GM23338 (cell line): ENCODE results near the gene KRT33B.

Experiments
- CREB1 ChIP-seq: fragments of 250-450 bp; sonication (Bioruptor Pico); IDR thresholded peaks from 2 replicates; pipeline ENCODE4 v1.5.0; 2020; ENCODE audit warnings: low read depth, mild to moderate bottlenecking, moderate library complexity
- EZH2 ChIP-seq: fragments of 200-600 bp; sonication (generic); IDR thresholded peaks from one replicate; pipeline ENCODE4 v1.8.0; 2017; ENCODE audit warnings: antibody characterized with exemption, mild to moderate bottlenecking, low read depth; ENCODE audit not compliant: unreplicated experiment
- EZH2phosphoT487 ChIP-seq: fragments of 200-600 bp; sonication (generic); IDR thresholded peaks from one replicate; pipeline ENCODE4 v1.8.1; 2018; ENCODE audit warnings: antibody characterized with exemption; ENCODE audit not compliant: unreplicated experiment
- TF ChIP-seq, protein P1 (sequence below), 2 experiments: fragments of 200-600 bp in 1 of 2; sonication (generic) in 1 of 2; conservative IDR thresholded peaks; 2 replicates each; pipeline versions ENCODE4 v1.5.1 to v1.6.1; 2016 to 2017; ENCODE audit warnings: antibody characterized with exemption in 2 of 2, low read depth in 2 of 2, mild to moderate bottlenecking in 2 of 2, moderate library complexity in 1 of 2

DNA sequence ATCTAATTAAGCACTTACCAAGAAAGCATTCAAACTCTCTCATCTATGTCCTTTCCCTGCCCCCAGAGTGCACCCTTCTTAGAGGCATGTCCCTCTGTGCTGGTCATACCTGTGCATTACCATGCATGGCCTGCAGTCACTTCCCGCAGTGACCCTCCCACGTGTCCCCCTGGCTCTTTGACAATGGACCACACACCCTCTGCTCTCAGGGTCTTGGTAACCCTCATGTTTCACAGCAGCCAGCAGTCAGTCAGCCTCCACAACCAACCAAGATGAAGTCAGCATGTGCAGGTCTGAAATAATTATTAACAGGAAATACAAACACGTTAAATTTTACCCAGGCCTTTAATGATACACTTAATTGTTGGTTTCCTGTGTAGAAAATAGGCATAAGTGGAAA, 29.1 kb downstream of the KRT33B start:
- TF ChIP-seq, protein P1, sequence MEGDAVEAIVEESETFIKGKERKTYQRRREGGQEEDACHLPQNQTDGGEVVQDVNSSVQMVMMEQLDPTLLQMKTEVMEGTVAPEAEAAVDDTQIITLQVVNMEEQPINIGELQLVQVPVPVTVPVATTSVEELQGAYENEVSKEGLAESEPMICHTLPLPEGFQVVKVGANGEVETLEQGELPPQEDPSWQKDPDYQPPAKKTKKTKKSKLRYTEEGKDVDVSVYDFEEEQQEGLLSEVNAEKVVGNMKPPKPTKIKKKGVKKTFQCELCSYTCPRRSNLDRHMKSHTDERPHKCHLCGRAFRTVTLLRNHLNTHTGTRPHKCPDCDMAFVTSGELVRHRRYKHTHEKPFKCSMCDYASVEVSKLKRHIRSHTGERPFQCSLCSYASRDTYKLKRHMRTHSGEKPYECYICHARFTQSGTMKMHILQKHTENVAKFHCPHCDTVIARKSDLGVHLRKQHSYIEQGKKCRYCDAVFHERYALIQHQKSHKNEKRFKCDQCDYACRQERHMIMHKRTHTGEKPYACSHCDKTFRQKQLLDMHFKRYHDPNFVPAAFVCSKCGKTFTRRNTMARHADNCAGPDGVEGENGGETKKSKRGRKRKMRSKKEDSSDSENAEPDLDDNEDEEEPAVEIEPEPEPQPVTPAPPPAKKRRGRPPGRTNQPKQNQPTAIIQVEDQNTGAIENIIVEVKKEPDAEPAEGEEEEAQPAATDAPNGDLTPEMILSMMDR (conservative IDR thresholded peaks at IDR 0.05; ENCODE audit: low read depth in 2 of 2): no peak
- TF ChIP-seq CREB1 (CRISPR knock-in tag): no peak
- TF ChIP-seq EZH2: no peak
- no peak for TF ChIP-seq EZH2phosphoT487
